Activated CD8-positive, alpha-beta memory T cell treated with anti-CD3 and anti-CD28 coated beads for 4 hours (primary cell): Measurements from ENCODE around the gene EFHD1.
"Not testable (repeated sequence)": the region's sequence is repeated elsewhere in the genome, so short reads cannot be mapped to it uniquely, and the experiment has no call there.

Source experiments
- DNase-seq, 2 donors: peaks; one replicate each; pipeline ENCODE4 v3.0.0-alpha.2; 2020; ENCODE audit warnings: low read depth in 2 of 2

Gene EFHD1

GRCh38 chr2:232615339-232615738, 18.1 kb upstream of the EFHD1 start:
- no peak for DNase-seq

GRCh38 chr2:232621186-232621585, 12.2 kb upstream of the EFHD1 start:
- DNase-seq: no peak

- DNase-seq: no peak
These were observed 10.8 kb upstream of the EFHD1 start for GRCh38 chr2:232622563-232622962.

- no peak for DNase-seq
These were observed 9.3 kb upstream of the EFHD1 start for GRCh38 chr2:232623768-232624765.

GRCh38 chr2:232626584-232626983, 6.8 kb upstream of the EFHD1 start:
- DNase-seq: no peak

GRCh38 chr2:232628466-232629128, 4.8 kb upstream of the EFHD1 start:
- no peak for DNase-seq

- DNase-seq: no peak
These were observed 4.3 kb upstream of the EFHD1 start for GRCh38 chr2:232629129-232629475.

- no peak for DNase-seq
These were observed 1.0 kb upstream of the EFHD1 start for GRCh38 chr2:232632229-232632903.

- no peak for DNase-seq
These were observed 446 bp upstream of the EFHD1 start for GRCh38 chr2:232632904-232633412.

GRCh38 chr2:232634206-232635150, 1.1 kb downstream of the EFHD1 start:
- DNase-seq: no peak

- not testable (repeated sequence) for DNase-seq
These were observed 2.0 kb downstream of the EFHD1 start for GRCh38 chr2:232635376-232635775.

GRCh38 chr2:232635820-232636219, 2.4 kb downstream of the EFHD1 start:
- DNase-seq: no peak

GRCh38 chr2:232636788-232637420, 3.5 kb downstream of the EFHD1 start:
- no peak for DNase-seq

GRCh38 chr2:232637866-232638583, 4.6 kb downstream of the EFHD1 start:
- no peak for DNase-seq

GRCh38 chr2:232641153-232641848, 7.9 kb downstream of the EFHD1 start:
- no peak for DNase-seq

- no peak for DNase-seq
These were observed 9.7 kb downstream of the EFHD1 start for GRCh38 chr2:232643147-232643425.

- DNase-seq: no peak
These were observed 10.5 kb downstream of the EFHD1 start for GRCh38 chr2:232643813-232644347.

GRCh38 chr2:232645061-232645460, 11.7 kb downstream of the EFHD1 start:
- DNase-seq: no peak

GRCh38 chr2:232646726-232647125, 13.3 kb downstream of the EFHD1 start:
- DNase-seq: no peak
